GOT3 (cell line): ENCODE measurements around the gene ATF6.

ENCODE experiments used
- DNase-seq: peaks from one replicate; lab custom pipeline; 2025; ENCODE audit warnings: mixed read lengths; lab: John Stamatoyannopoulos, UW

The ATF6 gene

DNA sequence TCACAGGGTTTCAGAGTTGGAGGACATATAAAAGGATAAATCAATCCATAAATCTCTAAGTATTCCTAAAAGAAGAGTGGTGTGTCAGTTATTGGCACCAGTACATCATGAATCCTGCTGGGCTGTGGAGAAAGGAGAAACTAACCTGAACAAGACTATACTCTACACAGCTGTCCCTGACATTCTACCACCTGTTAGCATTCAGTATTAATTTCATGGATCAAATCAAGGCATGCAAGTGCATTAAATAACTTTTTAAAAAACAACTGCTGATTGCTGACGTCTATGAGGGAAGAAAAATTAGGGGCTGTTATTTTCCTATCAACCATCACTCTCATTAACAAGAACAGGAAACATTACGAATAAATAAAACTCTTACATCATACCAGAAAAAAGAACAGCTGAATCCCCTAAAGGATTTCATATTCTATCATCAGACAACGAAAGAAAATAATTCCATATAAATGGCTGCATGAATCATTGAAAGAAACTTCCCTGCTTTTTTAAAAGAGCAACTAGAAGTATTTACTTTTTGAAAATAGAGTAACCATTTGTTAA is 121.7 kb downstream of the ATF6 start:
- DNase-seq, result no peak

DNA sequence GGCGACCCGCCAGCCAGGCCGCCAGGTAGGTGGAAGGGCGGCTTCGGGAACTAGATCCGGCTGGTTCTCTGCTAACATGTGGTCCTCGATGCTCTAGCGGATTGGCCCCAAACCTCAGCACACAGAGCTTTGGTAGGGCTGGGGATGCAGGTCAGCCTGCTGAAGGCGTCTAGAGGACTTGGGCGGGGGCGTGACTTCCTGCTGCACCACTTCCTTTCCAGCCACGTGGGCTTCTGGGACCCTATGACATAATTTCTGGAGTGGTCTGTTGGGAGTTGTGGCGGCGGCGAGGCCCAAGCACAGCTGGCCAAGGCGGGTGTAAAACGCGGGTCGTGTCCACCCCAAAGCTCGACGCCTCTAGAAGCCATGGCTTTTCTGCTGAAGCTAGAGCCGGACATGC is 124.5 kb downstream of the ATF6 start:
- DNase-seq, result no peak

DNA sequence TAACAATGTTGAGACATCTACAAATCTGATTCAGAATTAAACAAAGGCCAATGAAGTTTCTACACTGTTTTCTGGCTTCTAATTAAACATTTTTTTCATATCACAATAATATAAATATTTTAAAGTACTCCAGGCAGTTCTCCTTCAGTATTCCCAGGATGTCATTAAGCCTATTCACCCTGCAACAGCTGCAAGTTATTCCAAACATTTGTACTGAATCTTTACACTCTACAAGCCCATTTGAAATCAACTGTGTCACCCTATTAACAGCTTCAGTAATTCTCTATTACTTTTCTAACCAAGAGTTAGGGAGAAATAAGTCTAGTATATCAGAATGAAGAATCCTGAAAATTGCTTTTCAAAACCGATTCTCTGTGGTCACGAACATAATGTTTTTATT is 133.0 kb downstream of the ATF6 start:
- no peak for DNase-seq

- no peak for DNase-seq
Measured at GRCh38 chr1:161900160-161900559, 134.0 kb downstream of the ATF6 start.

DNA sequence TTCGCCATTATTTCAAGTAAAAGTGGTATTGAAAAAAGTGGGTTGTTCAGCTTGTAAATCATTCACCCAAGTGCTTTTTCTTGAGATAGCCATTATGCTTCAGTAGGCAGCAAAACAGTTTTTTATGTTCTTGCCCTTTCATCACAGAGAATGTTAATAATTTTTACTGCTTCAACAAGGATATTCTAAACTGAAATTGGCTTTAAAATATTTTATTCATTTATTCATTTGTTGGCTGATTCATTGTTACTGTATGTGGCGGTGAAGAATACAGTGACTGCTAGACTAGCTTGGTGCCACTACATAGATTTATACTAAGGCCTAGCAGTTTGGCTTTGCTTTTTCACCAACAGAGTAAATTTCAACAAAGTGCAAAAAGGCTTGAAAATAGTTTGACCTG is 136.1 kb downstream of the ATF6 start:
- no peak for DNase-seq

DNA sequence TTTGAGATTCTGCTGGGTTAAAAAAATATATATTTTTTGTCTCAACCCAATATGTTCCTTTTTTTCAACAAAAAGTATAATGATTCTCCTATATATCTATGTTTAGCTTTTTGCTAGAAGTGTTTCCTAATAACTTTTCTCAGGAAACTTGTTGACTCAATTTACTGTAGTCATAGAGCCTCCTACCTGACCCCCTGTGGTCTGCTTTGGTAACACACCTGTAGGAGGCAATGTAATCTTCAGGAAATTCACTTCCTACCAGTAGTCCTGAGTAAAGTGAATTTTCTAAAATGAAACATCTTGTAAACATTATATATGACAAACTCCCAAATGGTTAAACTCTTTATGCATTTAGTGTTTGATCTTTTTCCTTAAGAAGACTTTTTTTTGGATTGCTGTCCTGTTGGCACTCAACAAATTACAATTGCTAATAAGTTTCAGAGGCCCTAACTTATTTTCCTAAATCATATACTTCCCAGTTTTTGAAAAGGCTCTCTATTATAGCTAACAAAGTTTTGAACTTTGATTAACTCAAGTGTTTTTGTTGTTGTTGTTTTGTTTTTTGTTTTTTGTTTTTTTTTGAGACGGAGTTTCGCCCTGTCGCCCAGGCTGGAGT is 139.3 kb downstream of the ATF6 start:
- DNase-seq, result no peak

DNA sequence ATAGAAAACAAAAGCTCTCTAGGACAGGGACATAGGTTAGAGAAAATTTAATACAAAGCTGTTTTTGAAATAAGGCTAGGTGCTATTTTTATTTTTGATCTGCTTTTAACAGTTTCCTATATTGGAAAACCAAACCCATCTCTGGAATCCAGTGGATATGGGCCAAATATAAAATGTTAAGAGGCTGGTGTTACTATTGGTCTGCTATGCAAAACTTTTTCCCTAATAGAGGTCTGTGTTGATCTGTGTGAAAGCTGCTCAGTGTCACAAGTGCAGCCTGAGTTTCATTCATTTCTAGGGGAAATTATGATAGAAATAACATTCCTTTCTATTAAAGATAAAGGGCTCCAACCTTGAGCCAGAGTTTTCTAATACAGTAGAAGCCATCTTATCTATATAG is 141.1 kb downstream of the ATF6 start:
- DNase-seq, result no peak

GRCh38 chr1:161908264-161908663 is 142.1 kb downstream of the ATF6 start:
- no peak for DNase-seq

DNA sequence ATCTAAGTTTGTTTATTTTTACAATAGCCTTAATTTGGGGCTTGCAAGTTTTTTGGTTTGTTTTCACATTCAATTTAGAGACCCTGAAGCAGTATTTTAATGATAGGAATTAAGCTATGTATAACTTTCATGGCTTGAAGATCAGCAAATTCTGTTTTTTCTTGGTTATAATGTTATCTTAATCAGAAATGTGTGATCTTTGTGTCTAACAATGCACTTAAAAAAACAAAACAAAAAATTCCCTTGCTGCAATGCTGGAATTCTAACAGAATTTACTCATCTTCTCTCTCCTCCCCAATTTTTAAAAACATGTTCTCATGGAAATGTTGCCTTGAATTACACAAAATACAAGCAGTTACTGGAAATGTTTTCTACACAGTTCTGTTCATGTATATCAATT is 144.5 kb downstream of the ATF6 start:
- no peak for DNase-seq

- DNase-seq, result no peak
Measured at GRCh38 chr1:161913482-161914140, 147.5 kb downstream of the ATF6 start.

GRCh38 chr1:161914595-161914994 is 148.5 kb downstream of the ATF6 start:
- no peak for DNase-seq

GRCh38 chr1:161915051-161915503 is 149.0 kb downstream of the ATF6 start:
- no peak for DNase-seq

- DNase-seq, result no peak
Measured at GRCh38 chr1:161915978-161916377, 149.9 kb downstream of the ATF6 start.

GRCh38 chr1:161919229-161919628 is 153.1 kb downstream of the ATF6 start:
- no peak for DNase-seq

DNA sequence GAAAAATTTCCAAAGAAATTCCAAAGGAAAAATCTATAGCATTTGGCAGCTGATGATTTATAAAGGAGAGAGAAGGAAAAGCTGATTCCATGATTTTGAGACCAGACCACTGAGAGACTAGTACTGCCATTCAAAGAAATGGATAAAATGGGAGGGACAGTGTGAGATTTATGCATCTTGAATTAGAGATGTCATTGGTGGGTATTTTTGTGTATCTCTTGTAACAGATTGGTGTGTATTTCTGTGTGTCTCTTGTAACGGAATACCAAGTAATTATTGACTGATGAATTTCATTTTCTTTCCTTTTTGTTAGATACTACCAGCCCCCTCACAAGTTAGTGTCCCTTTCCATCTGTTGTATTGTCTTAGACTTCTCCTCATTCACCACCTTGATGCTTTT is 155.4 kb downstream of the ATF6 start:
- DNase-seq, result no peak

DNA sequence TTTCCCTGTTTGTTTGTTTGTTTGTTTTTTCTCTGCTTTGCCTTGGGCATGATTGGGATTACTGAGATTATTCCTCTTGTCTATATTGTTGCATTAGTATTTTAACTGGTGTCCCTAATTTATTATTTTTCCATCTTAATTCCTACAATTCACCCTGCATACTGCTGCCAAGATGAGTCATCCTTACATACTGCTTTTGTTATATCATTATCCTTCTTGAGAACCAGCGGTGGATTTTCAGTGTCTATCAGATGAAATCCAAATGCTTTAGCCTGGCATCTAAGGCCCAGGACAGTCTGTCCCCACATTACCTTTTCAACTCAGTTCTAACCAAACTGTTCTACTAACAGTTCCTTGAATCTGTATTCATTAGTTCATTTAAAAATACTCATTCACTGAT is 155.9 kb downstream of the ATF6 start:
- DNase-seq, result no peak

GRCh38 chr1:161928056-161928455 is 161.9 kb downstream of the ATF6 start:
- no peak for DNase-seq

DNA sequence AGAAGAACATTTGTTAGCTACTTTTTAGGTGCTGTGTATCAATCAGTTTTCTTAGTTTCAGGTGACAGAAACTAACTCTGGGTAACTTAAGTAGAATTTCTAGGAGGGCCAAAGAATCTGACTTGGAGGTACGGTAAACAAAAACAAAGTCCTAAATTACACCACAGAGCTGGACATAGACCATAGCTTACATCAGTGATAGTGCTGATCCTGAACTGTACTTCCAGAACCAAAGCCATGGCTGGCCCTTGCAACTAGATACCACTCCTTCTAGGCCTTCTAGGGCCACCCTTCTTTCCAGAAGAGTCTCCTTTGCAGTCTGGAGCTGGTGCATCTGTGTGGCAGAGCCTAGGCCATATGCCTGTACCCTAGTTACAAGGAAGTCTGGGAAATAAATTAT is 163.0 kb downstream of the ATF6 start:
- no peak for DNase-seq

DNA sequence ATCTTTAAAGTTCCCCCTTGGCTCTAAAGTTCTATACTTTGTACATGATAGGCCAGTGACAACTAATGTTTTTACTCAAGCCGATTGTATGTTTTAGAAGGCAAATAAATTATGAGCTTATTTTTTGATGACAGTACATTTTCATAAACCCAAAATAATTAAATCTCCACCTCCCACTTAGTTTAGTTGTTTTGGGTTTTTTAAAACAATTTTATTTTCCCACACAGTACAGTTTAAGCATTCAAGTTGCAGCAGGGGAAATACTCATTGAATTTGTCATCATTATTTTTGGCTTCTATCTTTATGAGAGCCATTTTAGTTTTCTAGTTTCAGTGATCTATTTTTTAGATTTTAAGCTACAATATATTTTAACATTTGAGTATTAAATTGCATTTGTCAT is 163.9 kb downstream of the ATF6 start:
- DNase-seq, result no peak

DNA sequence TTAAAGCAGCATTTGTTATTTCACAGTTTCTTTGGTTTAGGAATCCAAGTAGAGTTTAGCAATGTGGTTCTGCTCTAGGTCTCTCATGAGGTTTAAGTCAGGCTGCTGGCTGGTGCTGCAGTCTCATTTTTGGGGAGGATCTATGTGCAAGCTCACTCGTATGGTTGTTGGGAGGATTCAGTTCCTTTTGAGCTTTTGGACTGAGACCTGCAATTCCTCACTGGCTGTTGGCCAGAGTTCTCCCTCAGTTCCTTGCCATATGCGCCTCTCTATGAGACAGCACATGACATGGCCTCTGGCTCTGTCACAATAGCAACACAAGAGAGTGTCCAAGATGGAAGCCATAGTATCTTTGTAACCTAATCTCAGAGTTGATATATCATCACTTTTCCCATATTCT is 166.5 kb downstream of the ATF6 start:
- no peak for DNase-seq

- DNase-seq, result no peak
Measured at GRCh38 chr1:161933592-161934588, 167.8 kb downstream of the ATF6 start.

- DNase-seq, result no peak
Measured at GRCh38 chr1:161935264-161935663, 169.1 kb downstream of the ATF6 start.
